Endothelial cell of umbilical vein (primary cell): Measurements from ENCODE around the gene PDXDC1.
"Not testable (repeated sequence)": the region's sequence is repeated elsewhere in the genome, so short reads cannot be mapped to it uniquely, and the experiment has no call there.

Experiments used
- EZH2 ChIP-seq: IDR thresholded peaks from 2 replicates; pipeline ENCODE4 v1.6.1; 2012; ENCODE audit warnings: borderline replicate concordance, low read depth, mild to moderate bottlenecking, moderate library complexity, low read length, inconsistent platforms; ENCODE audit not compliant: severe bottlenecking
- POLR2A ChIP-seq: IDR thresholded peaks from 2 replicates; pipeline ENCODE4 v1.6.1; 2012; ENCODE audit warnings: low read depth, mild to moderate bottlenecking, control low read depth, low read length
- TF ChIP-seq, protein P1 (sequence below), 2 donors: IDR thresholded peaks; 1 replicate in 1 of 2; 2 replicates in 1 of 2; pipeline ENCODE4 v1.5.1; 2011; ENCODE audit warnings: low read length in 2 of 2, mild to moderate bottlenecking in 2 of 2, moderate library complexity in 2 of 2, control low read depth in 1 of 2, inconsistent platforms in 1 of 2, low read depth in 1 of 2; ENCODE audit not compliant: insufficient read depth in 1 of 2; ENCODE audit errors: extremely low read depth in 1 of 2

DNA sequence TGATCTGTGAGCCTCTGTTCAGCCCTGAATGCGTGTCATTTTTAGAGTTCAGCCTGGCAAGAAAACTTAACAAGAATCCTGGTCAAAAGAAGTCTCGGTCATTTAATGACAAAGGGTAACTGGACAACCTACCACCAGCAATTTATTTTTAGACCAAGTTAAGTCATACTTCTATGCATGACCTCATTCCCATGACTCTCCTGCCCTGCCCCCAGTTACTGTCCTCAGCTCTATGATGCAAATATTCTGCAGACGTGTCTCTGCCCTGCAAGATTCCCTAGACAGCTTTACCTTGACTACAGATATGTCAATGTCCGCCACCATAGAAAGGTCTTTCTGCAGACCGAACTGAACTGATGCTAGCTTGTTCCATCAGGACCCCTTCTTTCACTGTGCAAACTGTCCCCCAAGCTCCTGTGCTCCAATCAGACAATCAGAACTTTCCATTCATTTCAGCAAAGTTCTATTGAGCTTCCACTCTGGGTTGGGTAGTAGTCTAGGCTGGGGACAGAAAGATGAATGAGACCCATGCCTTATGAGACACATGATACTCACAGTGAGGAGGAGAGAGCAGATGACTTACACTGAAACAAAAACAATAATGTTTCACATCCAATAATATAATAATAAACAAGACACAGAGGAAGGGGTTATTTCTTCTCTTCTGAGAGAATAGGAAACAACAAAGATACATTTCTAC, 194.3 kb downstream of the PDXDC1 start:
- TF ChIP-seq, protein P1, sequence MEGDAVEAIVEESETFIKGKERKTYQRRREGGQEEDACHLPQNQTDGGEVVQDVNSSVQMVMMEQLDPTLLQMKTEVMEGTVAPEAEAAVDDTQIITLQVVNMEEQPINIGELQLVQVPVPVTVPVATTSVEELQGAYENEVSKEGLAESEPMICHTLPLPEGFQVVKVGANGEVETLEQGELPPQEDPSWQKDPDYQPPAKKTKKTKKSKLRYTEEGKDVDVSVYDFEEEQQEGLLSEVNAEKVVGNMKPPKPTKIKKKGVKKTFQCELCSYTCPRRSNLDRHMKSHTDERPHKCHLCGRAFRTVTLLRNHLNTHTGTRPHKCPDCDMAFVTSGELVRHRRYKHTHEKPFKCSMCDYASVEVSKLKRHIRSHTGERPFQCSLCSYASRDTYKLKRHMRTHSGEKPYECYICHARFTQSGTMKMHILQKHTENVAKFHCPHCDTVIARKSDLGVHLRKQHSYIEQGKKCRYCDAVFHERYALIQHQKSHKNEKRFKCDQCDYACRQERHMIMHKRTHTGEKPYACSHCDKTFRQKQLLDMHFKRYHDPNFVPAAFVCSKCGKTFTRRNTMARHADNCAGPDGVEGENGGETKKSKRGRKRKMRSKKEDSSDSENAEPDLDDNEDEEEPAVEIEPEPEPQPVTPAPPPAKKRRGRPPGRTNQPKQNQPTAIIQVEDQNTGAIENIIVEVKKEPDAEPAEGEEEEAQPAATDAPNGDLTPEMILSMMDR (IDR thresholded peaks at IDR 0.05; ENCODE audit: extremely low read depth in 1 of 2, insufficient read depth in 1 of 2, low read depth in 1 of 2, low read length in 2 of 2) = not testable (repeated sequence)
- TF ChIP-seq EZH2, POLR2A: not testable (repeated sequence)
